Astrocyte of the cerebellum (primary cell): ENCODE measurements around the gene CACNG8.
A peak's percentile ranks its signal among the peaks of the same experiment; 100 is the strongest.

Experiments
- DNase-seq: peaks from one replicate; pipeline ENCODE4 v3.0.0-alpha.2; 2011; ENCODE audit warnings: low read depth
- H3K4me3 ChIP-seq: 2 replicates; pipeline ENCODE4 v1.5.1; 2011; ENCODE audit warnings: mild to moderate bottlenecking, low read depth, low read length, moderate library complexity
- in situ Hi-C: cut with HindIII; loops from 2 replicates; pipeline ENCODE4 v1.10.0; 2017; ENCODE audit warnings: low sequenced_read_pairs
- TF ChIP-seq, protein P1 (sequence below): IDR thresholded peaks from 2 replicates; pipeline ENCODE4 v1.5.1; 2012; ENCODE audit warnings: low read length, low read depth, moderate library complexity, mild to moderate bottlenecking; ENCODE audit errors: missing control alignments

The CACNG8 gene

DNA sequence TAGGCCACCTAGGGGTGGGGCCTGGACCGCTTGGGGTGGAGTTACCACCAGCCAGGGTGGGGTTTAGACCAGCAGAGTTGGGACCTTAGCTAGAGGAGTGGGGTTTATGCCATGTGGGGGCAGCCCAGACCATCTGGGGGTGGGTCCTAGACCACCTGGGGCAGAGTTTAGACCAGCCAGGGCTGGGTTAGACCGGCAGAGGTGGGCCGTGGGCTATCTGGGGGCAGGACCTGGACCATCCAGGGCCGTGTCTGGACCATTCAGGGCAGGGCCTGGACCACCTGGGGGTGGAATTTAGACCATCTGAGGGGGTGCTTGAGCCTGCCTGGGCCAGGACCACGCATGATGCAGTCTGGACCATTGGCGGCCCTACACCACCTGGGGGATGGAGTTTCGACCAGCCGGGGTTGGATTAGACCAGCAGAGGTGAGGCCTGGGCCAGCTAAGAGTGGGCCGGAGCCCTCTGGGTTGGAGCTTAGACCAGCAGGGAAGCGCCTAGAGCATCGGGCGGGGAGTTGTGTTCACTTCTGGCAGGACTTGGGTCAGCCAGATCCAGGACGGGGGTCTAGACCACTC, 18.7 kb downstream of the CACNG8 start:
- no peak overlapping the region for H3K4me3 ChIP-seq
- TF ChIP-seq, protein P1, sequence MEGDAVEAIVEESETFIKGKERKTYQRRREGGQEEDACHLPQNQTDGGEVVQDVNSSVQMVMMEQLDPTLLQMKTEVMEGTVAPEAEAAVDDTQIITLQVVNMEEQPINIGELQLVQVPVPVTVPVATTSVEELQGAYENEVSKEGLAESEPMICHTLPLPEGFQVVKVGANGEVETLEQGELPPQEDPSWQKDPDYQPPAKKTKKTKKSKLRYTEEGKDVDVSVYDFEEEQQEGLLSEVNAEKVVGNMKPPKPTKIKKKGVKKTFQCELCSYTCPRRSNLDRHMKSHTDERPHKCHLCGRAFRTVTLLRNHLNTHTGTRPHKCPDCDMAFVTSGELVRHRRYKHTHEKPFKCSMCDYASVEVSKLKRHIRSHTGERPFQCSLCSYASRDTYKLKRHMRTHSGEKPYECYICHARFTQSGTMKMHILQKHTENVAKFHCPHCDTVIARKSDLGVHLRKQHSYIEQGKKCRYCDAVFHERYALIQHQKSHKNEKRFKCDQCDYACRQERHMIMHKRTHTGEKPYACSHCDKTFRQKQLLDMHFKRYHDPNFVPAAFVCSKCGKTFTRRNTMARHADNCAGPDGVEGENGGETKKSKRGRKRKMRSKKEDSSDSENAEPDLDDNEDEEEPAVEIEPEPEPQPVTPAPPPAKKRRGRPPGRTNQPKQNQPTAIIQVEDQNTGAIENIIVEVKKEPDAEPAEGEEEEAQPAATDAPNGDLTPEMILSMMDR: no peak
- no peak for DNase-seq
- in situ Hi-C loops: no loop called here

DNA sequence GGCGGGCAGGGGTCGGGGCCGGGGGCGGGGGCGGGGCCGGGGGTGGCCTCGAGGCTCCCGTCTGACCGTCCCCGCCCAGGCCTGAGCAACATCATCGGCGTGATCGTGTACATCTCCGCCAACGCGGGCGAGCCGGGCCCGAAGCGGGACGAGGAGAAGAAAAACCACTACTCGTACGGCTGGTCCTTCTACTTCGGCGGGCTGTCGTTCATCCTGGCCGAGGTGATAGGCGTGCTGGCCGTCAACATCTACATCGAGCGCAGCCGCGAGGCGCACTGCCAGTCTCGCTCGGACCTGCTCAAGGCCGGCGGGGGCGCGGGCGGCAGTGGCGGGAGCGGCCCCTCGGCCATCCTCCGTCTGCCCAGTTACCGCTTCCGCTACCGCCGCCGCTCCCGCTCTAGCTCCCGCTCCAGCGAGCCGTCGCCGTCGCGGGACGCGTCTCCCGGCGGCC, 19.3 kb downstream of the CACNG8 start:
- peak overlapping the region; percentile 25 for H3K4me3 ChIP-seq
- in situ Hi-C loops: no loop called here
- TF ChIP-seq, protein P1: no peak
- DNase-seq: no peak

DNA sequence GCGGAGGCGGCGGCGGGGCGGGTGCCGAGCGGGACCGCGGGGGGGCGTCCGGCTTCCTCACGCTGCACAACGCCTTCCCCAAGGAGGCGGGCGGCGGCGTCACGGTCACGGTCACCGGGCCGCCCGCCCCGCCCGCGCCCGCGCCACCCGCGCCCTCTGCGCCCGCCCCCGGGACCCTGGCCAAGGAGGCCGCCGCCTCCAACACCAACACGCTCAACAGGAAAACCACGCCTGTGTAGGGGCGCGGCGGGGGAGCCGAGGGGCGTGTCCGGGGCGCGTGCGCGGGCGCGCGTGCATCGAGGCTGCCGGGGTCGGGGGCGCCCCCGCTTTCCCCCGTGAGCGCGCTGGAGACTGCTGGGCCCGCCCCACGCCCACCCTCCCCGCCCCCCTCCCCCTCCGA, 19.9 kb downstream of the CACNG8 start:
- TF ChIP-seq, protein P1: no peak
- no peak overlapping the region for H3K4me3 ChIP-seq
- in situ Hi-C loops: no loop called here
- DNase-seq: no peak

DNA sequence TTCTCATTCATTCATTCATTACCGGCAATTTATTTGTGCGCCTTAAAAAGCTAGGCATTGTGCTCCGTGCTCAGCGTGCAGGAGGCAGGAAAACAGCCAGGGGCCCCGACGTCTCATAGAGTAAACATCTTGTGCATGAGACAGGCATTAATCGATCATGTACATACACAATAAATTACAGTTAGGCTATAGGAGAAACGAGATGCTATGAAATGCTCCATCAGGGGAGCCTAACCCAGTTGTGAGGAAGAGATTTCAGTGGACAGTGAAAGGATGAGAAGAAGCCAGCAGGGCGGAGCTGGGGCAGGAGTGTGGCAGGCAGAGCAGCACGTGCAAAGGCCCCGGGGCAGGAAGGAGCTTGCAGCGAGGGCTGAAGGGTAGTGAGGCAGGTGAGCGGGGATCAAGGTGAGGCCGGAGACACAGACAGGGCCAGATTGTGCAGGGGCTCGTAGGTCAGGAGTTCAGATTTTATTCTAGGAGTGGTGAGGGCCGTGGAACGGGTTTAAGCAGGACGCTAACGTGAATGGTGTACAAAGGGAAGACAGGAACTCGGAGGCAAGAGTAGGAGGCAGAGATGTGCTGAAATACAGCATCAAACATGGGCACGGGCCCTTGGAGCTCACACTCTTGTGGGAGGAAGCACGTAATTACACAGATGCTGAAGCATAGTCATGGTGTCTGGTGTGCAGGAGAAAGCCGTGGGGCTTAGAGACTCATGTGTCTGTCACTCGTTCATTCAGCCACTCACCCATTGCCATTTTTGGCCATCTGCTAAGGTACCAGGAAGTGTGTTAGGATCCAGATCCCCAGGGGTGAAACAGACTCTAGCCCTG, 20.9 kb downstream of the CACNG8 start:
- no peak overlapping the region for H3K4me3 ChIP-seq
- in situ Hi-C loops: no loop called here
- TF ChIP-seq, protein P1: no peak
- DNase-seq: no peak

DNA sequence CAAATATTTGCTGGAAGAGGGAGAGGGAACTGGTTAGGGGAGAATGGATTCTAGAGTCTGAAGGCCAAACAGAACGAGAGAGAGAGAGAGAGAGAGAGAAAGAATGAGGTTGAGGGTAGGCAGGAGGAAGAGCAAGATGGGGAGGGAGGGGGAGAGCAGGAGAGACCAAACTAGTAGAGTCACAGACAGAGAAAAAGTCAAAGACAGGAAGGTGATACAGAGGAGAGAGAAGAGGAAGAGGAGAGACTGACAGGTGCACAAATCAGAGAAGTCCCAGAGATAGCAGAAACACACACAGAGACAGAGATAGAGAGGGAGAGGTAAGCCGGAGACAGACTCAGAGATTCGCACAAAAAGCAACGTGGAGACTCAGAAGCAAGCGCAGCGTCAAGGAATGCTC, 23.1 kb downstream of the CACNG8 start:
- in situ Hi-C loops: no loop called here
- H3K4me3 ChIP-seq: no peak overlapping the region
- TF ChIP-seq, protein P1: no peak
- DNase-seq: no peak

DNA sequence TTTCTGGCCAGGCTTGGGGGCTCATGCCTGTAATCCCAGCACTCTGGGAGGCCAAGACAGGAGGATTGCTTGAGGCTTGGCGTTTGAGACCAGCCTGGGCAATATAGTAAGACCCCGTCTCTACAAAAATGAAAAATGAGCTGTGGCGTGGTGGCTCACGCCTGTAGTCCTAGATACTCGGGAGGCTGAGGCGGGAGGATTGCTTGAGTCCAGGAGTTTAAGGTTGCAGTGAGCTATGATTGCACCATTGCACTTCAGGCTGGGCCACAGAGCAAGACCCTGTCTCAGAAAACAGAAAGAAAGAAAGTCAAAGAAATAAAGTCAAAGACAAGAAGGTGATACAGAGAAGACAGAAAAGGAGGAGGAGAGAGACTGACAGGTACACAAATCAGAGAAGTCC, 26.2 kb downstream of the CACNG8 start:
- no peak for DNase-seq
- TF ChIP-seq, protein P1: no peak
- no peak overlapping the region for H3K4me3 ChIP-seq
- in situ Hi-C loops: no loop called here
